A549 (cell line): ENCODE results near the gene ADAD2.

Experiments
- BHLHE40 ChIP-seq: IDR thresholded peaks from 2 replicates; pipeline ENCODE4 v1.6.1; 2012; ENCODE audit warnings: low read depth, low read length, inconsistent platforms
- CEBPB ChIP-seq, 2 experiments: fragments of >200 bp in 1 of 2; sonication (Bioruptor Twin) in 1 of 2; formaldehyde crosslinking in 1 of 2; IDR thresholded peaks; 2 replicates each; pipeline ENCODE4 v1.6.1; 2012 to 2016
- CTCF ChIP-seq: fragments of >200 bp; sonication (Bioruptor Twin); formaldehyde crosslinking; IDR thresholded peaks from 3 replicates; pipeline ENCODE4 v1.5.1; 2016
- MAZ ChIP-seq: fragments of 150-350 bp; IDR thresholded peaks from 2 replicates; pipeline ENCODE4 v1.6.1; 2014; ENCODE audit warnings: antibody characterized with exemption, low read depth, low read length, borderline replicate concordance
- POLR2A ChIP-seq: IDR thresholded peaks from 2 replicates; pipeline ENCODE4 v1.6.1; 2012; ENCODE audit warnings: mild to moderate bottlenecking, low read length

- no peak for TF ChIP-seq MAZ
- TF ChIP-seq BHLHE40, result no peak
- TF ChIP-seq POLR2A, result no peak
- no peak for TF ChIP-seq CEBPB (IDR thresholded peaks at IDR 0.05)
- no peak for TF ChIP-seq CTCF
These were observed 34.6 kb downstream of the ADAD2 start for GRCh38 chr16:84225571-84225970.
